GM21447 (cell line): Measurements from ENCODE around the gene CDH16.
A peak's percentile ranks its signal among the peaks of the same experiment; 100 is the strongest.
"Not testable (repeated sequence)": the region's sequence is repeated elsewhere in the genome, so short reads cannot be mapped to it uniquely, and the experiment has no call there.

Experiments
- ATAC-seq: cut with Tn5 transposase; IDR thresholded peaks from one replicate; pipeline ENCODE4 v1.9.1; 2021; ENCODE audit not compliant: unreplicated experiment

The CDH16 gene

GRCh38 chr16:66898933-66899309 is 19.8 kb downstream of the CDH16 start:
- no peak for ATAC-seq

- ATAC-seq, result no peak
These were observed 20.5 kb downstream of the CDH16 start for GRCh38 chr16:66898207-66898606.

GRCh38 chr16:66896682-66897081 is 22.0 kb downstream of the CDH16 start:
- not testable (repeated sequence) for ATAC-seq

- ATAC-seq, result no peak
These were observed 22.7 kb downstream of the CDH16 start for GRCh38 chr16:66895999-66896398.

- no peak for ATAC-seq
These were observed 23.1 kb downstream of the CDH16 start for GRCh38 chr16:66895689-66895979.

GRCh38 chr16:66894948-66895688 is 23.6 kb downstream of the CDH16 start:
- no peak for ATAC-seq

GRCh38 chr16:66894055-66894454 is 24.6 kb downstream of the CDH16 start:
- no peak for ATAC-seq

- no peak for ATAC-seq
These were observed 26.9 kb downstream of the CDH16 start for GRCh38 chr16:66891797-66892196.

GRCh38 chr16:66891360-66891759 is 27.3 kb downstream of the CDH16 start:
- ATAC-seq, result no peak

GRCh38 chr16:66890799-66891198 is 27.9 kb downstream of the CDH16 start:
- ATAC-seq, result no peak

- ATAC-seq, result no peak
These were observed 29.1 kb downstream of the CDH16 start for GRCh38 chr16:66889622-66890021.

GRCh38 chr16:66888647-66889615 is 29.8 kb downstream of the CDH16 start:
- no peak for ATAC-seq

- ATAC-seq, result no peak
These were observed 31.8 kb downstream of the CDH16 start for GRCh38 chr16:66886914-66887313.

- ATAC-seq, result no peak
These were observed 32.4 kb downstream of the CDH16 start for GRCh38 chr16:66886321-66886720.

GRCh38 chr16:66885491-66885890 is 33.2 kb downstream of the CDH16 start:
- no peak for ATAC-seq

GRCh38 chr16:66882702-66883101 is 36.0 kb downstream of the CDH16 start:
- ATAC-seq, result no peak

GRCh38 chr16:66881964-66882508 is 36.6 kb downstream of the CDH16 start:
- no peak for ATAC-seq

GRCh38 chr16:66881560-66881959 is 37.1 kb downstream of the CDH16 start:
- ATAC-seq, result no peak

GRCh38 chr16:66881014-66881417 is 37.7 kb downstream of the CDH16 start:
- peak; percentile 14 for ATAC-seq

- peak; percentile 90 for ATAC-seq
These were observed 38.2 kb downstream of the CDH16 start, which contains the start of gene PDP2 for GRCh38 chr16:66880288-66881013. Gene PDP2, plus strand, starts transcription at chr16:66880515. Its CDS starts 3,770 bp downstream, at chr16:66884285.

GRCh38 chr16:66878067-66878466 is 40.6 kb downstream of the CDH16 start:
- ATAC-seq, result no peak
